Mucosa of gallbladder (tissue), 1 donor: ENCODE results near the gene CLDN24. TPM values are rescaled to one million over a fixed set of nuclear protein-coding genes. Genes with fewer than 3 reads are reported as not detected.

Experiments
- DNase-seq: peaks from one replicate; pipeline ENCODE4 v3.0.0-alpha.2; 2020; ENCODE audit warnings: low spot score
- total RNA-seq: library from RNA; stranded (reverse); gene quantifications from one replicate; pipeline ENCODE4 v1.2.1, GENCODE V29; 2021
- donor health status: DM: no; HTN: no; CAD: no.

The CLDN24 gene
- total RNA-seq, 1 donor from 2014 or later: not detected

- DNase-seq: no peak
Measured at GRCh38 chr4:183321079-183321478, 1.1 kb downstream of the CLDN24 start.

- no peak for DNase-seq
Measured at GRCh38 chr4:183320211-183321059, 1.8 kb downstream of the CLDN24 start, which contains the start of gene CLDN22. TSS of gene CLDN22 (minus strand) at chr4:183320276. CDS start at chr4:183320218, 58 bp downstream.

- DNase-seq: no peak
Measured at GRCh38 chr4:183318656-183319055, 3.6 kb downstream of the CLDN24 start.

- DNase-seq: no peak
Measured at GRCh38 chr4:183314806-183315205, 7.4 kb downstream of the CLDN24 start.

GRCh38 chr4:183314336-183314735 lies 7.9 kb downstream of the CLDN24 start:
- no peak for DNase-seq

GRCh38 chr4:183312841-183313240 lies 9.4 kb downstream of the CLDN24 start:
- DNase-seq: no peak

- no peak for DNase-seq
Measured at GRCh38 chr4:183306811-183307210, 15.4 kb downstream of the CLDN24 start.

GRCh38 chr4:183304538-183304937 lies 17.7 kb downstream of the CLDN24 start:
- no peak for DNase-seq

GRCh38 chr4:183304067-183304466 lies 18.2 kb downstream of the CLDN24 start:
- DNase-seq: no peak

GRCh38 chr4:183303301-183303700 lies 18.9 kb downstream of the CLDN24 start:
- DNase-seq: no peak

- no peak for DNase-seq
Measured at GRCh38 chr4:183300655-183301054, 21.6 kb downstream of the CLDN24 start.

GRCh38 chr4:183300070-183300469 lies 22.2 kb downstream of the CLDN24 start:
- no peak for DNase-seq

- no peak for DNase-seq
Measured at GRCh38 chr4:183299464-183299863, 22.8 kb downstream of the CLDN24 start.

GRCh38 chr4:183297675-183298074 lies 24.6 kb downstream of the CLDN24 start:
- DNase-seq: no peak

GRCh38 chr4:183295711-183296110 lies 26.5 kb downstream of the CLDN24 start:
- DNase-seq: no peak

- no peak for DNase-seq
Measured at GRCh38 chr4:183291070-183291469, 31.2 kb downstream of the CLDN24 start.

- DNase-seq: no peak
Measured at GRCh38 chr4:183289688-183290087, 32.5 kb downstream of the CLDN24 start.

GRCh38 chr4:183288955-183289354 lies 33.3 kb downstream of the CLDN24 start:
- DNase-seq: no peak

GRCh38 chr4:183287677-183288076 lies 34.5 kb downstream of the CLDN24 start:
- DNase-seq: no peak

- DNase-seq: no peak
Measured at GRCh38 chr4:183287309-183287659, 34.9 kb downstream of the CLDN24 start.

- DNase-seq: no peak
Measured at GRCh38 chr4:183286590-183287308, 35.5 kb downstream of the CLDN24 start.

GRCh38 chr4:183285886-183286285 lies 36.3 kb downstream of the CLDN24 start:
- no peak for DNase-seq

- no peak for DNase-seq
Measured at GRCh38 chr4:183284965-183285364, 37.3 kb downstream of the CLDN24 start.
